Trophoblast cell (in vitro differentiated cells and primary cell): Measurements from ENCODE around the gene FGD4.

Source experiments
- DNase-seq, 2 donors: peaks; one replicate each; pipeline ENCODE4 v3.0.0-alpha.2; 2016
- H2AFZ ChIP-seq: 2 replicates; pipeline ENCODE4 v1.6.1; 2013; ENCODE audit warnings: low read length, moderate library complexity, mild to moderate bottlenecking; ENCODE audit not compliant: insufficient read depth, poor library complexity
- H2AK5ac ChIP-seq: 2 replicates; pipeline ENCODE4 v1.6.1; 2013; ENCODE audit warnings: mild to moderate bottlenecking, low read length
- H2BK120ac ChIP-seq: 2 replicates; pipeline ENCODE4 v1.6.1; 2013; ENCODE audit warnings: low read length, mild to moderate bottlenecking, moderate library complexity; ENCODE audit not compliant: insufficient read depth, poor library complexity
- H2BK12ac ChIP-seq: 2 replicates; pipeline ENCODE4 v1.6.1; 2013; ENCODE audit warnings: mild to moderate bottlenecking, low read length, moderate library complexity
- H2BK5ac ChIP-seq: 2 replicates; pipeline ENCODE4 v1.6.1; 2013; ENCODE audit warnings: low read length, low read depth, moderate library complexity, mild to moderate bottlenecking; ENCODE audit not compliant: poor library complexity
- H3K14ac ChIP-seq: 2 replicates; pipeline ENCODE4 v1.6.1; 2013; ENCODE audit warnings: mild to moderate bottlenecking, low read length
- H3K18ac ChIP-seq: 2 replicates; pipeline ENCODE4 v1.6.1; 2013; ENCODE audit warnings: mild to moderate bottlenecking, low read length
- H3K23ac ChIP-seq: 2 replicates; pipeline ENCODE4 v1.6.1; 2013; ENCODE audit warnings: low read length
- H3K27ac ChIP-seq: 2 replicates; pipeline ENCODE4 v1.5.1; 2013; ENCODE audit warnings: low read depth, mild to moderate bottlenecking, inconsistent platforms, low read length, moderate library complexity
- H3K27me3 ChIP-seq: 2 replicates; pipeline ENCODE4 v1.6.1; 2013; ENCODE audit warnings: inconsistent platforms, mild to moderate bottlenecking, low read length, moderate library complexity; ENCODE audit not compliant: insufficient read depth
- H3K36me3 ChIP-seq, 2 experiments: 1 replicate in 1 of 2; 2 replicates in 1 of 2; pipeline ENCODE4 v1.6.1; 2013; ENCODE audit warnings: low read length in 2 of 2, mild to moderate bottlenecking in 2 of 2, moderate library complexity in 1 of 2; ENCODE audit not compliant: insufficient read depth in 2 of 2, control insufficient read depth in 1 of 2
- H3K4ac ChIP-seq: 2 replicates; pipeline ENCODE4 v1.6.1; 2013; ENCODE audit warnings: low read depth, mild to moderate bottlenecking, low read length, moderate library complexity
- H3K4me1 ChIP-seq, 2 experiments: 1 replicate in 1 of 2; 2 replicates in 1 of 2; pipeline ENCODE4 v1.6.1; 2013; ENCODE audit warnings: low read length in 2 of 2, mild to moderate bottlenecking in 2 of 2, moderate library complexity in 1 of 2; ENCODE audit not compliant: insufficient read depth in 2 of 2, control insufficient read depth in 1 of 2
- H3K4me2 ChIP-seq: 2 replicates; pipeline ENCODE4 v1.6.1; 2013; ENCODE audit warnings: inconsistent platforms, mild to moderate bottlenecking, low read length, moderate library complexity
- H3K4me3 ChIP-seq: 2 replicates; pipeline ENCODE4 v1.5.1; 2013; ENCODE audit warnings: mild to moderate bottlenecking, low read depth, low read length, inconsistent platforms
- H3K79me1 ChIP-seq: one replicate; pipeline ENCODE4 v1.6.1; 2013; ENCODE audit warnings: low read length
- H3K79me2 ChIP-seq: 2 replicates; pipeline ENCODE4 v1.6.1; 2013; ENCODE audit warnings: low read length, mild to moderate bottlenecking; ENCODE audit not compliant: control insufficient read depth, insufficient read depth, poor library complexity
- H3K9ac ChIP-seq: 2 replicates; pipeline ENCODE4 v1.6.1; 2013; ENCODE audit warnings: mild to moderate bottlenecking, low read length
- H3K9me3 ChIP-seq: 2 replicates; pipeline ENCODE4 v1.6.1; 2013; ENCODE audit warnings: low read depth, mild to moderate bottlenecking, control low read depth, inconsistent platforms, low read length; ENCODE audit not compliant: insufficient read depth
- H4K12ac ChIP-seq: 2 replicates; pipeline ENCODE4 v1.6.1; 2013; ENCODE audit warnings: low read depth, mild to moderate bottlenecking, low read length, moderate library complexity
- H4K8ac ChIP-seq: 2 replicates; pipeline ENCODE4 v1.6.1; 2013; ENCODE audit warnings: low read depth, mild to moderate bottlenecking, low read length, moderate library complexity
- H4K91ac ChIP-seq: one replicate; pipeline ENCODE4 v1.6.1; 2013; ENCODE audit warnings: low read depth, mild to moderate bottlenecking, low read length, moderate library complexity
- WGBS: extraction: QIAGEN DNeasy Blood & Tissue Kit; methylation state at CpG from one replicate; pipeline ENCODE4 v1.1.7; 2013; ENCODE audit warnings: missing lambda C conversion rate; ENCODE audit not compliant: insufficient read length, insufficient coverage; ENCODE audit errors: extremely low coverage; 5-methylcytosine and 5-hydroxymethylcytosine counted together

Gene FGD4

GRCh38 chr12:32549675-32550079 lies 150.3 kb downstream of the FGD4 start:
- Histone ChIP-seq H2AFZ (no peak overlapping the region), H3K79me2 (no peaks in the 10 kb centered on the region), H3K14ac (no peak overlapping the region), H2BK120ac (no peak overlapping the region), H3K4me1 (peaks cover 0 to 3% of the 10 kb centered on the region in 2 experiments), H4K12ac (no peak overlapping the region), H3K79me1 (no peaks in the 10 kb centered on the region), H3K4me3 (no peak overlapping the region), H3K9ac (no peak overlapping the region), H2AK5ac (no peak overlapping the region), H3K23ac (no peak overlapping the region), H2BK12ac (no peak overlapping the region), H3K27ac (no peak overlapping the region), H4K8ac (no peak overlapping the region), H2BK5ac (no peak overlapping the region), H3K36me3 (no peaks in the 10 kb centered on the region), H3K4me2 (no peak overlapping the region), H4K91ac (no peak overlapping the region), H3K9me3 (no peaks in the 10 kb centered on the region), H3K18ac (no peak overlapping the region), H3K27me3 (no peaks in the 10 kb centered on the region), H3K4ac (no peak overlapping the region)
- no peak for DNase-seq
- WGBS = no CpG with 5 or more reads among the region's 8 CpGs

GRCh38 chr12:32551058-32551457 lies 151.7 kb downstream of the FGD4 start:
- H2AK5ac ChIP-seq = no peak overlapping the region
- no peak overlapping the region for H3K18ac ChIP-seq
- no peak overlapping the region for H3K23ac ChIP-seq
- WGBS = no CpG with 5 or more reads among the region's 2 CpGs
- H3K27me3 ChIP-seq = no peaks in the 10 kb centered on the region
- H2BK12ac ChIP-seq = no peak overlapping the region
- H2BK5ac ChIP-seq = no peak overlapping the region
- H3K4ac ChIP-seq = no peak overlapping the region
- no peak overlapping the region for H3K9ac ChIP-seq
- H2AFZ ChIP-seq = no peak overlapping the region
- no peak overlapping the region for H3K4me2 ChIP-seq
- H3K27ac ChIP-seq = no peak overlapping the region
- H4K12ac ChIP-seq = no peak overlapping the region
- H3K4me3 ChIP-seq = no peak overlapping the region
- H3K79me2 ChIP-seq = no peaks in the 10 kb centered on the region
- no peaks in the 10 kb centered on the region for H3K36me3 ChIP-seq
- H3K14ac ChIP-seq = no peak overlapping the region
- no peak for DNase-seq
- no peak overlapping the region for H4K8ac ChIP-seq
- no peak overlapping the region for H4K91ac ChIP-seq
- H3K9me3 ChIP-seq = no peaks in the 10 kb centered on the region
- peaks cover 0 to 3% of the 10 kb centered on the region in 2 experiments for H3K4me1 ChIP-seq
- no peaks in the 10 kb centered on the region for H3K79me1 ChIP-seq
- no peak overlapping the region for H2BK120ac ChIP-seq

GRCh38 chr12:32558903-32559302 lies 159.5 kb downstream of the FGD4 start:
- Histone ChIP-seq H3K9me3 (no peaks in the 10 kb centered on the region), H3K79me2 (no peaks in the 10 kb centered on the region)
- DNase-seq = no peak

GRCh38 chr12:32559434-32559833 lies 160.1 kb downstream of the FGD4 start:
- no peak overlapping the region for H2AFZ ChIP-seq
- no peak overlapping the region for H4K12ac ChIP-seq
- no peak overlapping the region for H2AK5ac ChIP-seq
- DNase-seq = no peak
- H3K18ac ChIP-seq = no peak overlapping the region
- H3K4ac ChIP-seq = no peak overlapping the region
- no peak overlapping the region for H3K4me3 ChIP-seq
- H3K23ac ChIP-seq = no peak overlapping the region
- H2BK5ac ChIP-seq = no peak overlapping the region
- H4K8ac ChIP-seq = no peak overlapping the region
- no peak overlapping the region for H3K4me2 ChIP-seq
- no peak overlapping the region for H4K91ac ChIP-seq
- WGBS = no CpG with 5 or more reads among the region's 3 CpGs
- H3K9ac ChIP-seq = no peak overlapping the region
- H2BK12ac ChIP-seq = no peak overlapping the region
- no peaks in the 10 kb centered on the region for H3K79me2 ChIP-seq
- H2BK120ac ChIP-seq = no peak overlapping the region
- no peaks in the 10 kb centered on the region for H3K79me1 ChIP-seq
- H3K27ac ChIP-seq = no peak overlapping the region
- H3K4me1 ChIP-seq = no peaks in the 10 kb centered on the region
- no peaks in the 10 kb centered on the region for H3K27me3 ChIP-seq
- H3K14ac ChIP-seq = no peak overlapping the region
- no peaks in the 10 kb centered on the region for H3K36me3 ChIP-seq
- no peaks in the 10 kb centered on the region for H3K9me3 ChIP-seq

More at GRCh38 chr12:32558903-32559302, 159.5 kb downstream of the FGD4 start:
- Histone ChIP-seq H3K18ac (no peak overlapping the region), H3K4me1 (no peaks in the 10 kb centered on the region), H4K91ac (no peak overlapping the region), H2BK120ac (no peak overlapping the region), H3K23ac (no peak overlapping the region), H2AK5ac (no peak overlapping the region), H3K14ac (no peak overlapping the region), H3K4me3 (no peak overlapping the region), H4K12ac (no peak overlapping the region), H3K36me3 (no peaks in the 10 kb centered on the region), H3K27ac (no peak overlapping the region), H3K27me3 (no peaks in the 10 kb centered on the region), H2BK5ac (no peak overlapping the region), H3K9ac (no peak overlapping the region), H4K8ac (no peak overlapping the region), H2BK12ac (no peak overlapping the region), H3K4ac (no peak overlapping the region), H2AFZ (no peak overlapping the region), H3K4me2 (no peak overlapping the region), H3K79me1 (no peaks in the 10 kb centered on the region)
- WGBS = no CpG with 5 or more reads among the region's 1 CpG
